Measurements from ENCODE around the gene STK38.

The STK38 gene

DNA sequence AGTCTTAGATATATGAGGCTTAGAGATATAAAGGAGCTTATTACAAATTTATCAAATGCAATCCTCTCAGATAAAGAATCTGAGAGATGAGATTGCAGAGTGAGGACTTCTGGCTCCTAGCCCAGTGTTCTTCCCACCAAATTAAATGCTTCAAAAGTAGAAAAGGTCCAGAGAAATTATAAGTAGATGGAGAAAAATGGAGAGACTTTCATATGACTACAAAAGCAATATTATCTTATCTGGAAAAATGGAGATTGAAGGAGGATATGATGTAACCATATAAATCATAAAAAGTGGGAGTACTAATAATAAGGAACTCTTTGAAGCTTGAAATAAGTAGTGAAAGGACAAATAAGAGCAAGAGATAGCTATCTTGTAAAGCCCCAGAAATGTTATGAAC lies 101.7 kb downstream of the STK38 start:
- H3K36me3 Mint-ChIP-seq (ENCODE audit: low read depth): peaks cover 23% of the 10 kb centered on the region
- peak overlapping the region; percentile 60 to 86 (median 73) for H3K4me3 Mint-ChIP-seq
- H3K27me3 Mint-ChIP-seq (ENCODE audit: low read depth): no peaks in the 10 kb centered on the region
- H3K9me3 Mint-ChIP-seq: no peaks in the 10 kb centered on the region
- H3K27ac Mint-ChIP-seq: peak overlapping the region; percentile 80 to 91 (median 86)
- no peak for TF ChIP-seq CTCF (IDR thresholded peaks at IDR 0.05; ENCODE audit: unreplicated experiment in 3 of 3)
- peaks cover 37% of the 10 kb centered on the region for H3K4me1 Mint-ChIP-seq

DNA sequence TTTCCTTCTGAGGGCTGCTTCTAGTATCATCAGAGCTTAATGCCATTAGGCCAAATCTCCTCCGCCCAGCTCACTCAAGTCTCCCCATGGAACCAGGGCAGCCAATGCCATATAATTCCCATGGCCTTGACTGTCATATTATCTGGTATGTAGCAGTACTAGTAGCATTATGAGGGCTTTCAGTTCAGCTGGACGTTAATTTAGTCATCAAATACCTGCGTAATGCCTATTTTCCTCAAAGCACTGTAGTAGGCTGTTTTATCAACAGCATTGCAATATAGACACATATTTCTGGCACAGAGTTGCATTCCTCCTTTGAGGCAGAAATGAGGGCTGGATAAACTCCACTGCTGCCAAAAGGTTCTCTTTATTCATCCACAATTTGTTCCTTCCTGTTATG lies 102.8 kb downstream of the STK38 start:
- H3K27ac Mint-ChIP-seq: peak overlapping the region; percentile 86 to 99 (median 99)
- H3K36me3 Mint-ChIP-seq (ENCODE audit: low read depth): peaks cover 17% of the 10 kb centered on the region
- peak overlapping the region; percentile 98 to 99 (median 99) for H3K4me3 Mint-ChIP-seq
- no peak for TF ChIP-seq CTCF (IDR thresholded peaks at IDR 0.05; ENCODE audit: unreplicated experiment in 3 of 3)
- H3K27me3 Mint-ChIP-seq (ENCODE audit: low read depth): no peaks in the 10 kb centered on the region
- H3K4me1 Mint-ChIP-seq: peaks cover 37% of the 10 kb centered on the region
- no peaks in the 10 kb centered on the region for H3K9me3 Mint-ChIP-seq

Measured in nephron (organoid).